GM21390 (cell line): ENCODE measurements around the gene SPDYE1.

Experiments used
- ATAC-seq: cut with Tn5 transposase; IDR thresholded peaks from one replicate; pipeline ENCODE4 v1.9.1; 2021; ENCODE audit not compliant: unreplicated experiment

Gene SPDYE1

DNA sequence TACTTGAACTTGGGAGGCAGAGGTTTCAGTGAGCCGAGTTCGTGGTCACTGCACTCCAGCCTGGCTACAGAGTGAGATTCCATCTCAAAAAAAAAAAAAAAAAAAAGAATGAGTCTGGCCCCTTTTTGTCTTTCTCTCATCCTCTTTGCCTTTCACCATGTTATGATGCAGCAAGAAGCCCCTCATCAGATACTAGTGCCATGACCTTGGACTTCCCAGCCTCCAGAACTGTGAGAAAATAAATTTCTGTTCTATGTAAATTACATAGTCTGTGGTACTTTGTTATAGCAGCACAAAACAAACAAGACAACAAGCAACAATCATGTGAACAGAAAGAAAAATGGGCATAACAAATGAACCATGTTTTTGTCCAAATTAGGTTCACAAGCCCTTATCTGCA lies 44.5 kb downstream of the SPDYE1 start:
- ATAC-seq: no peak

- ATAC-seq: no peak
Measured at GRCh38 chr7:44043902-44044301, 46.2 kb downstream of the SPDYE1 start.

- peak; percentile 66 for ATAC-seq
Measured at GRCh38 chr7:44044315-44045225, 46.9 kb downstream of the SPDYE1 start, which contains the start of gene DBNL. Gene DBNL (plus strand): TSS chr7:44044702. CDS start chr7:44044738, 36 bp downstream.

DNA sequence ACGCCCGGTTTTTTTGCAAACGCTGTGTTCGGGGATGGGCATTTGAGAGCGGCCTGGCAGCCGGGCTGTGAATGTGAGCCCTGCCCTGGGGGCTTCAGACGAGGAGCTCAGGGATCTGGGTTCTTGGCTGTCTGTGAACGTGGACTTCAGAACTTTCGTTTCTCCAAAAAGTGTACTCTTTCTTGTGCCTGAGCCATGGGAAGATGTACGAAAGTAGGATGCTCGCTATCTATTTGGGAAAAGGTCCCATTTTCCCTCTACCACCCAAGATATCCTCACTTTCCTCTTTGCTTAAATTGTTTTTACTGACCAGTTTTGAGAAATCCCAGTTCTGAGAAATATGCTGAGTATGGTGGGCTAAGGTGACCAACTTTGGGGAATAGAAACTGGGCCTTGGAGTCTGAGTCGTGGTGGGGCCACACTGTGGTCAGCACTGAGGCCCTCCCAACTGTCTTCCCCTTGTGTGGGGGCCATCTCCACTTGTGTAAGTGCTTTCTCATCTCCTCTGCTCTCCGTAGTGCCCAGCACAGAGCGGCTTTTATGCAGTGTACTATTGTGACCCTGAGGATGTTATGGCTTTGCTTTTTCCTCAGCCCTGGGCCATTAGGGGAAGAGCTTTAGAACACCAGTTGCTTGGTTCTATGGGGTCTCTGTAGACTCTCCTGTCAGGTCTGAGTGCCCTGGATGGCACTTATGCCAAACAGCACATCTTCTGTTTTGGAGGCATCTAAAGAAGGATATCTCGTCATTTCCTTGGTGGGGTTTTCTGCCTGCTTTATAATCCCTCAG lies 47.7 kb downstream of the SPDYE1 start:
- no peak for ATAC-seq

DNA sequence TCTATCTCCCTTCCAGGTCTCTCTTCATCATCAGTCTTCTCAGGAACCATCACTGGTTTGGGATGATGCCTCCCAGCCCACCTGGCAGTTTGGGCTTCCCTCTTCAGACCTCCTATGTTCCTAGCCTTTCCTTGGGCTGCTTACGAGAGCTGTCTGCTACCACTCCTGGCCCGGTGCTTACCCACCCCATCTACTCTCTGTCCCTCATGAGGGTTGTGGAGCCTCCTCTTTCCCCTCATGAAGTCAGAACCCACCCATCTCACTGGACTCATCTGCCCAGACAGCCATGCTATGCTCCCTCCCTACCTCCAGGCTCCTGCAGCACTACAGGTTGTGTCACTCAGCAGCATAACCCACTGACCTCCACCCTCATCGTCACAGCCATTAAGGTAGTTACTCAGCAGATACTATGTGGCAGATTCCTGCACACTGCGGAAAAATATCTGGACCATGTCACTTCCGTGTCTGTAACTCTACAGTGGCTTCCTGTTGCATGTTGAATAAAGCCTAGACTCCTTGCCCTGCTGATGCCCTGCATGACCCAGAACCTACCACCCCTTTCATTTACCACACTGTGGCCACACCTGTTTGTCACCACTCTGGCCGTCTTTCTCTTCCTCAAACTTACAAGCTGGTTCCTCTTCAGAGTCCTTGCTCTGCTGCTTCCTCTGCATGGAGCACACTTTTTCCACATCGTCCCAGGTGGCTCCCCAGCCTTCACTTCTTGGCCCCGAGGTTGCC lies 48.8 kb downstream of the SPDYE1 start:
- peak; percentile 55 for ATAC-seq

GRCh38 chr7:44048031-44048795 lies 50.5 kb downstream of the SPDYE1 start:
- no peak for ATAC-seq

DNA sequence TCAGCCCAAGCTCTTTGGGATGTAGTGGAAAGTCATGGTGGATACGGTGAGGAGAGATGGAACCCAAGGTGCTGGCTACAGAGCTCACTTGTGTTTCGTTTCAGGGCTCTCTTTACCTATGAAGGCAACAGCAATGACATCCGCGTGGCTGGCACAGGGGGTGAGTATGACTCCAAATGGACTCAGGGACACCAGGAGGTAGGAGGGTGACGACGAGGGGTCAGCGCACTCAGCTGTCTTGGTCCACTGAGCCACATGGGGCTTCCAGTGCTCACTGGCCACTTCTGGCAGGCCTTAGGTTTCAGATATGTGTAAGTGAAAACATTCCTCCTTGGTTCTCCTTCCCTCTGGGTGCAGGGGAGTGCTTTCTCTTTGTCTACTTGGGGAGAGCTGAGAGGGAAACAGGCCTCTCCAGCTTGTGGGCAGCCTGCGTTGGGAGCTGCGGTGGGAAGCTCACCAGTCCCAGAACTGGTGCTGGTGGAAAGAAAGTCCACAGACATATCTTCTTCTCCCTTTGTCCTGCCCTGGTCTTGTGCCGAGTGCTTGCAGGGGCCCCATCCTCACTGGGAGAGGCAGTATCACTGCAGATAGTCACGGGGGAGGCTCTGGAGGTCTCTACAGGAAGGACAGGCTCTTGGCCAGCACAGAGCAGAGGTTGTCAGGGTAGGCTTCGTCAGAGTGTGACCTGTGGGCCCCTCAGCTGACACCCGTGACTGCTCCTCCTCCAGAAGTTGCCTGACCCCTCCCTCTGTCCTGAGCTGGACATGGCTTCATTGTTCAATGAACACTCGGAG lies 52.6 kb downstream of the SPDYE1 start:
- ATAC-seq: no peak

DNA sequence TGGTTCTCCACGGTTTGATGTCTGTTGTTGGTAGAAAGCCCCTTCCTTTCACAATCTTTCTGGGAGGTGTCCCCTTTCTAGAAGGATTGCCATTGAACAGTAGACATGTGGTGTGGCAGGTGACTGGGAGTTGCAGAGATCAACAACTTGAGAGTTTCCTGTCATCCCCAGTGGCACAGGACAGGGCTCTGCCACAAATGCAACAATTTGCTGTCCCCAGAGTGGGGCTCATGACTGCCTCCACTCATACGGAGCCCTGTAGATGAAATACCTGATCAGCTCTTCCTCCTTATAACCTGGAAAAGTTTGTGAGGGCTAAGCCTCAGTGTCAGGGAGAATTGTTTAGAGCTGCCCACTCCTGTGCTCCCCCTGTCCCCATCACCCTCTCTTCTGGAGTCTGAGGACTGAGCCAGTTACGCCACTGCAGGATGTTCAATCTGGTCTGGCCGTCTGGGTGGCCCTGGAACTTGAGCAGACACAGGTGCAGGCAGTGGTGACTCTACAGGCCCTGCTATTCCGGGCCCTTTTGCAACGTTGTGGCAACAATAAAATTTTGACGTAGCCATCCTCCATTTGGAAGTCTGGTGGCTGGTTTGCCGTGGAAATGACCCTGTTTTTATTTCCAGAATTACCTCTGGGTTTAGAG lies 53.3 kb downstream of the SPDYE1 start:
- ATAC-seq: no peak

- ATAC-seq: no peak
Measured at GRCh38 chr7:44051611-44052220, 54.0 kb downstream of the SPDYE1 start.

DNA sequence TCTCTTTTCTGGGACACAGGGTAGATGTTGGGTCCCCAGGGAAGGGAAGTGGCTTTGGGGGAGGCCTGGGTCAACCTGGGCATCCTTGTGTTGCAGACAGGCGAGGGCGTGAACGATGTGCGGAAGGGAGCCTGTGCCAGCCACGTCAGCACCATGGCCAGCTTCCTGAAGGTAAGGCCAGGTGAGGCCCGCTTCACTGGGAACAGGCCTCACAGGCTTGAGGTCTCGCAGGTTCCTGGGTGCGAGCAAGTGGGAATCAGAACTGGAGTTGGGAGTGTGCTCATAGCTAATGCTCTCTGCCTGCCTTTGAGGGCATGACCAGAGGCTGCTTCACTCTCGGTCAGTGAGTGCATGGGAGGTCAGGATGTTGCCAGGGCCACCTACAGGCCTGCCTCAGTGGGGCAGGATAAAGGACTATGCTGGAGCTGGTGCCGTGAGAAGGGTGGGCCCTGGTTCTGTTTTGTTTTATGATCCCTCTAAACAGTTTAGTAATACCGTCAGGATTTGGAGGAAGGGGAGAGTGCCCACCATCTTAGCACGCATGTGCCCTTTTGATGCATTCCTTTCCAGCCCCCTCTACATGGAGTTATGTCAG lies 55.2 kb downstream of the SPDYE1 start:
- no peak for ATAC-seq

DNA sequence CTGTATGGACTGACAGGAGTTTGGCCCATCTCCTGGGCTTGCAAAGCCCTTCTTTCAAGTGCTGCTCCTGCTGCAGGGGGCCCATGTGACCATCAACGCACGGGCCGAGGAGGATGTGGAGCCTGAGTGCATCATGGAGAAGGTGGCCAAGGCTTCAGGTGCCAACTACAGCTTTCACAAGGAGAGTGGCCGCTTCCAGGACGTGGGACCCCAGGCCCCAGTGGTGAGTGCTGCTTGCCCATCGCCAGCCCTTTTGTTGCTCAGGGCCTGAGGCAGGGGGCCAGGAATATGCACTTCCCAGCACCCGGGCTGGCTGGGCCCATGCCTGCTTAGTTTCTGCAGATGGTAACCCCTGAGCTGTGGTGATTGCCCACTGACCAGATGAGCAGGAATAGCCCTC lies 59.0 kb downstream of the SPDYE1 start:
- ATAC-seq: no peak

GRCh38 chr7:44057181-44057848 lies 59.6 kb downstream of the SPDYE1 start:
- no peak for ATAC-seq

DNA sequence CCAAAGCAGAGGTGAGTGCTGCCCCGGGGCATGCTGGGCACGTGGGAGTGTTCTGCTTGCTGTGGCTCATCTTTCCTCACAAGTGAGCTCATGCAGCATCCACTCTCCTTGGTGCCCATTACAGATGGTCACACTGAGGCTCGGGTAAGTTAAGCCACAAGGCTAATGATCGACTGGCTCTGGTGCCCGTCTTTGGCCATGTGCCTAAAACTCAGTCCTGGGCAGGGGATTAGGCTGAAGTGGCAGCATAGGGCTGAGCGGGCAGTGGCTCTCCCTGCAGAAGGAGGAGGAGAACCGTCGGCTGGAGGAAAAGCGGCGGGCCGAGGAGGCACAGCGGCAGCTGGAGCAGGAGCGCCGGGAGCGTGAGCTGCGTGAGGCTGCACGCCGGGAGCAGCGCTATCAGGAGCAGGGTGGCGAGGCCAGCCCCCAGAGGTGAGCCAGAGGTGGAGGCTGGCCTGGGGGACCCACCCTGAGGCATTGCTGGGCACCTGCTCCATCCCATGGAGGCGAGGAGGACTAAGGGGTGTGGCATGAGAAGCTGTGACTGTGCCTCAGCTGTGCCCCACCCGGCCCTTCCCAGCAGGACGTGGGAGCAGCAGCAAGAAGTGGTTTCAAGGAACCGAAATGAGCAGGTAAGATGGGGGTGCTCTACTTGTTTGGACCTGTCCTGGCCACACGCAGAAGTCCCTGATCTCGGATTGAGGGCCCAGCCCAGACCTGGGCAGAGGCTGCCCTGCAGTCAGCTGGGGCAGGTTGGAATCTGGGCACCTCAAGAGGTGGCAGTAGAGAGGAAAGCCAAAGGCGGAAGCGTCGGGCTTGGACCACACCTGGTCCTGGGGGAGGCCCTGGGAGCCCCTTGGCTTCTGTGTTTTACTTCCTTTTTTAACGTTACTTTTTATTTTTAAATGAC lies 60.4 kb downstream of the SPDYE1 start:
- ATAC-seq: no peak

DNA sequence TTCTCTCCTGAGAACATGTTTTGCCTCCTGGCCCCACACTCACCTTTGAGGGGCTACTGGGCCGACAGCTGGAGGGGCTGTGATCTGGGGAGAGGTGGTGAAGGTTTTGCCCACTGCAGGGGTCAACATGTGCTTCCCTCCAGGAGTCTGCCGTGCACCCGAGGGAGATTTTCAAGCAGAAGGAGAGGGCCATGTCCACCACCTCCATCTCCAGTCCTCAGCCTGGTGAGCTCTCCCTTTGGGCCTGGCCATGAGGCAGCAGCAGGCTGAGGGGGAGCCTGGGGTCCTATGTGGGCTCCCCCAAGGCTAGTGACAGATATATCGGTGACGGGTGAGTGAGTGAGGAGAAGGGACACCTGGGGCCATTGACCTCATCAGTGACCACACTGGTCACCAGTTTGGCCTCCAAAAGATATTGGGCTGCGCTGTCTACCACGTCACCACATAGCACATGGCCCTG lies 61.1 kb downstream of the SPDYE1 start:
- no peak for ATAC-seq

- ATAC-seq: peak; percentile 50
Measured at GRCh38 chr7:44059219-44060090, 61.8 kb downstream of the SPDYE1 start.
